Glutamatergic neuron (in vitro differentiated cells): ENCODE data around the gene CACNB2. TPM values are rescaled to one million over a fixed set of nuclear protein-coding genes. Genes with fewer than 3 reads are reported as not detected.

Source experiments
- DNase-seq: peaks from one replicate; pipeline ENCODE4 v3.0.0; 2022
- H3K27ac Mint-ChIP-seq: one replicate; pipeline ENCODE4 v1.8.0; 2020; ENCODE audit warnings: mild to moderate bottlenecking, mixed read lengths, inconsistent platforms; ENCODE audit not compliant: unreplicated experiment
- H3K27me3 Mint-ChIP-seq: one replicate; pipeline ENCODE4 v1.8.0; 2020; ENCODE audit warnings: mild to moderate bottlenecking, moderate library complexity, mixed read lengths, inconsistent platforms; ENCODE audit not compliant: unreplicated experiment
- H3K36me3 Mint-ChIP-seq: one replicate; pipeline ENCODE4 v1.8.0; 2020; ENCODE audit warnings: mild to moderate bottlenecking, mixed read lengths, inconsistent platforms; ENCODE audit not compliant: unreplicated experiment
- H3K4me1 Mint-ChIP-seq: one replicate; pipeline ENCODE4 v1.8.0; 2020; ENCODE audit warnings: mild to moderate bottlenecking, low read depth, mixed read lengths, inconsistent platforms; ENCODE audit not compliant: unreplicated experiment
- H3K4me3 Mint-ChIP-seq: one replicate; pipeline ENCODE4 v1.8.0; 2020; ENCODE audit warnings: mild to moderate bottlenecking, mixed read lengths, inconsistent platforms; ENCODE audit not compliant: unreplicated experiment
- H3K9me3 Mint-ChIP-seq: one replicate; pipeline ENCODE4 v1.8.0; 2020; ENCODE audit warnings: mild to moderate bottlenecking, moderate library complexity, mixed read lengths, inconsistent platforms; ENCODE audit not compliant: unreplicated experiment
- CTCF ChIP-seq: fragments of 200-600 bp; sonication (generic); IDR thresholded peaks from one replicate; pipeline ENCODE4 v1.5.0; 2021; ENCODE audit not compliant: partially characterized antibody, unreplicated experiment
- total RNA-seq: library from RNA; stranded (reverse); fragmentation: NEBNext Ultra II Directional; extraction: Animal tissue kit (Norgen Biotek cat#: 25700); gene quantifications from one replicate; pipeline ENCODE4 v1.2.1, GENCODE V29; 2021; ENCODE audit not compliant: unreplicated experiment

Gene CACNB2
- total RNA-seq, 1 donor from 2014 or later = 3.2 TPM

- DNase-seq = no peak
- peaks cover 25% of the 10 kb centered on the region for H3K4me1 Mint-ChIP-seq
Measured at GRCh38 chr10:18397906-18398305, 257.7 kb downstream of the CACNB2 start.

GRCh38 chr10:18399158-18399557, 258.9 kb downstream of the CACNB2 start:
- Mint-ChIP-seq H3K36me3 (no peaks in the 10 kb centered on the region), H3K9me3 (peaks cover 7% of the 10 kb centered on the region), H3K27me3 (peaks cover 3% of the 10 kb centered on the region), H3K4me1 (peaks cover 28% of the 10 kb centered on the region), H3K4me3 (no peak overlapping the region), H3K27ac (no peak overlapping the region)
- no peak for TF ChIP-seq CTCF
- no peak for DNase-seq

More at GRCh38 chr10:18397906-18398305, 257.7 kb downstream of the CACNB2 start:
- Mint-ChIP-seq H3K27ac (peak overlapping the region; percentile 14), H3K4me3 (no peak overlapping the region), H3K36me3 (no peaks in the 10 kb centered on the region), H3K9me3 (peaks cover 7% of the 10 kb centered on the region), H3K27me3 (peaks cover 3% of the 10 kb centered on the region)
- no peak for TF ChIP-seq CTCF

- Mint-ChIP-seq H3K27ac (peak overlapping the region; percentile 90), H3K4me3 (peak overlapping the region; percentile 91), H3K27me3 (peaks cover 3% of the 10 kb centered on the region), H3K9me3 (peaks cover 7% of the 10 kb centered on the region), H3K4me1 (peaks cover 28% of the 10 kb centered on the region), H3K36me3 (no peaks in the 10 kb centered on the region)
- peak; percentile 62 for DNase-seq
- TF ChIP-seq CTCF = no peak
Measured at GRCh38 chr10:18400201-18400905, 260.1 kb downstream of the CACNB2 start.

GRCh38 chr10:18400906-18401245, 260.7 kb downstream of the CACNB2 start:
- Mint-ChIP-seq H3K36me3 (no peaks in the 10 kb centered on the region), H3K27ac (peak overlapping the region; percentile 90), H3K4me1 (peaks cover 28% of the 10 kb centered on the region), H3K27me3 (peaks cover 3% of the 10 kb centered on the region), H3K9me3 (peaks cover 7% of the 10 kb centered on the region), H3K4me3 (peak overlapping the region; percentile 91)
- TF ChIP-seq CTCF = no peak
- DNase-seq = peak; percentile 49

GRCh38 chr10:18401416-18402195, 261.4 kb downstream of the CACNB2 start:
- no peaks in the 10 kb centered on the region for H3K36me3 Mint-ChIP-seq
- peak overlapping the region; percentile 91 for H3K4me3 Mint-ChIP-seq
- H3K4me1 Mint-ChIP-seq = peaks cover 28% of the 10 kb centered on the region
- H3K27ac Mint-ChIP-seq = peak overlapping the region; percentile 90
- no peak for DNase-seq
- peaks cover 3% of the 10 kb centered on the region for H3K27me3 Mint-ChIP-seq
- H3K9me3 Mint-ChIP-seq = peaks cover 7% of the 10 kb centered on the region
- no peak for TF ChIP-seq CTCF
